ENCODE results near the gene SNN. TPM values are rescaled to one million over a fixed set of nuclear protein-coding genes. Genes with fewer than 3 reads are reported as not detected.

SNN gene
- total RNA-seq, 1 donor from 2014 or later, result 28.3 TPM

DNA sequence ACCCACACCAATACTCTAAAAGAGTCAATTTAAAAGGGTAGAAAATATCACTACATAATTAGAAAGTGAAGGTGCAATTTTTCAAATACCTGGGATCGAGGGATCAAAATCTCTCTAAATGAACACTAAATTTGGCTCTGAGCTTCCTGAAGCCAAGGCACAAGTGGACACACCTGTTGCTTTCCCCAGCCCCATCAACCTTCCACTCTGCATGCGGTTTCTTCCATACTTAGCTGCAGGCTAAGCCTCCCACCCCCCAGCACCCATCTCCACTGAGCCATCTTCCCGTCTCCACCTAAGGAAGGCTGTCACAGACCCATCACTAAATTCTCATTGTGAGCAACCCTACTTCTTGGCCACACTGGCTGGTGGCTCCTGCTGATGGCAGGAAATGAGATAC lies 43.9 kb downstream of the SNN start:
- DNase-seq (no peak), ATAC-seq (ENCODE audit: poor library complexity) (no peak)
- intact Hi-C loops (cut with DNase I), result no loop called here

DNA sequence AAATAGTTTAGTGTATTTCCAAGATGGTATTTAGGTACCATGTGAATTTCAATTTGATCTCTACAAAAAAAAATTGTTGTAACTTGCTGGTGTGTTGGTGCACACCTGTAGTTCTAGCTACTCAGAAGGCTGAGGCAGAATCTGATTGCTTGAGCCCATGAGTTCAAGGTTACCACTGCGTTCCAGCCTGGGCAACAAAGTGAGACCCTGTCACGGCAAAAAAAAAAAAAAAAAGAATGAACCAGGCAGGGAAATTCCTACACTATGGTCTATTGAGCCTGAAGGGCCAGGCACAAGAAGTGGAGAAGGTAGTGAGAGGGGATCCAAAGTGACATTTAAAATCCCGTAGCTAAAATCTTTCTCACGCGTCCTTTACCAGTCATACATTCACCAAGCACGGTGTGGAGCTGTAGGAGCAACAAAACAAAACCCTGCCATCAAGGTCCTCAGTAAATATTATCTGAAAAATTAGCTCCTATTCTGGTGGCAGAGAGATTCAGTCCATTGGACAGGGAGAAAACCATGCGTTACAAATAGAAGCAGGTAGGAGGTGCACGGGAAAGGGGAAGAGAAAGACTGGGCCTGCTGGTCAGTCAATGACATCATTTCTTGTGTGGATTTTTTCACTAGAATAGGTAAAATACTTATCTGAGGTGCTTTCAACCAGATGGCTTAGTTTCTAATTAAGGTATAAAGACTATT lies 47.1 kb downstream of the SNN start:
- no peak for ATAC-seq (ENCODE audit: poor library complexity)
- intact Hi-C loops (cut with DNase I), result loop anchor here (5.0 kb wide), 2 partner anchors 183 to 318 kb away; no protein-coding TSS in a partner anchor
- no peak for DNase-seq

DNA sequence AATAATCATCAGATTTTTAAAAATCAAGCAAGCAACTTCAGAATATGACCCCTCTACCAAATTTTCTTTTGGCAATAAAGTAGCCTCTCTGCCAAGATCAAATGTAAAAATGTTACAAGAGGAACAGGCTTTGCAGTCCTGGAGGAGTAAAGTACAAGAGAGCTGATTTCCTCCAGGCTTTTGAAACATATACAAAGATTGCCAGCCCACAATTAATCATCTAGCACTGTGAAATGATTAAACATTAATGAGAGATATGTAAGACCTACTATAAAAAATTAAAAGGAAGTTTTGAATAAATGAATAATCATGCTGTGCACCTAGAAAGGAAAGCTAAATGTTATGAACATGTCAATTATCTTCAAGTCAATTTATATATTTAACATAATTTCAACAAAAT lies 48.1 kb downstream of the SNN start:
- DNase-seq (no peak), ATAC-seq (ENCODE audit: poor library complexity) (no peak)
- intact Hi-C loops (cut with DNase I), result loop anchor here (5.0 kb wide), 2 partner anchors 184 to 319 kb away; no protein-coding TSS in a partner anchor

DNA sequence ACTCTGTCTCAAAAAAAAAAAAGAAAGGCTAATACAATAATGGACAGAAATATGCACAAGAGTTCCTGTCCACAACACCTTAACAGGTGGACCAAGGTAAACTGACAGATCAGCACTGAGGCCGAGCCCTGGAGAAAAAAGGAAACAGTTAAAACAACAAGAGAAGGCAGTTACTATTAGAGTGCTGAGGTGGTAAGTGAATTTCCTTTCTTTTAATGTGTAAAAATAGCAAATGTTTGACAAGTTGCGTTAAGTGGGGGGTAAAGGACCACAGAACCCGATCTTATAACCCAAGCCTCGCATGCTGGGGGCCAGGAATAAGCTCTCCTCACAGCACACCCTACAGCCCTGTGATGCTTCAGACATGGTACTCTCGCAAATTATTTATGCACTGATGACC lies 49.6 kb downstream of the SNN start:
- intact Hi-C loops (cut with DNase I), result loop anchor here (5.0 kb wide), 2 partner anchors 186 to 321 kb away; no protein-coding TSS in a partner anchor
- DNase-seq (no peak), ATAC-seq (ENCODE audit: poor library complexity) (no peak)

DNA sequence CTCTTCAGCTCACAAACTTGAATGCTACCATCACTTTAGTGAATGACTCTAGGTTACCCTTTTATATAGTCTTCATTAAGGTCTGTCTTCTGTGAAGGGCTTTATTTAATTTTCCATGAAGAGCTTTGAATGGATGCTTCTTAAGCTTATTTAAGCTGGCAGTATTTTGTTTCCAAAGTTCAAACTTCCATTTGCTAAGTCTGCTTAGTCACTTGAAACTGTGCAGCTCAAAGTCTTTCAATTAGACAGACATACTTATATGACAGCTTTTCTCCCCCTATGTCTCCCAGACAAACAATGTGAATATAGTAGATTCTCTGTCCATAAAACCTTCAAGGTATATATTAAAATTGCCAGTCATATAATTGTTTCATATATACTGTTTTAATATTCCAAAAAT lies 50.9 kb downstream of the SNN start:
- DNase-seq (no peak), ATAC-seq (ENCODE audit: poor library complexity) (no peak)
- intact Hi-C loops (cut with DNase I), result loop anchor here (5.0 kb wide), 2 partner anchors 187 to 322 kb away; no protein-coding TSS in a partner anchor

DNA sequence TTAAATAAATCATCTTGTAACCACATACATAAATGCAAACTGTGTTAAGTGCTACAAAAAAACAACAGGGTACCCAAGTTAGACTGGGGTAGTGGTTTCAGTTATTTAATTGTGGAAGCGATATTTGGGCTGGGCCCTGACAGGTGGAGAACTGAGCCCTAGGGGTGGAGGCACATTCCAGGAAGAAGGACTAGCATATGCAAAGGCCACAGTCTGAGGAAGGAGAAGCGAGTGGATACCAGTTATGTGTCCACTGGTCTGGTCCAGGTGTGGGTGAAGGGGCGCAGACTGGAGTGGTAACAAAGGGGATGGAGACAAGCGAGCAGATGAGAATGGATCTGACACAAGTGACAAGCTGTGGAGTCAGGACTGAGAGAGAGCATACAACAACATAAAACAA lies 51.5 kb downstream of the SNN start:
- no peak for DNase-seq

DNA sequence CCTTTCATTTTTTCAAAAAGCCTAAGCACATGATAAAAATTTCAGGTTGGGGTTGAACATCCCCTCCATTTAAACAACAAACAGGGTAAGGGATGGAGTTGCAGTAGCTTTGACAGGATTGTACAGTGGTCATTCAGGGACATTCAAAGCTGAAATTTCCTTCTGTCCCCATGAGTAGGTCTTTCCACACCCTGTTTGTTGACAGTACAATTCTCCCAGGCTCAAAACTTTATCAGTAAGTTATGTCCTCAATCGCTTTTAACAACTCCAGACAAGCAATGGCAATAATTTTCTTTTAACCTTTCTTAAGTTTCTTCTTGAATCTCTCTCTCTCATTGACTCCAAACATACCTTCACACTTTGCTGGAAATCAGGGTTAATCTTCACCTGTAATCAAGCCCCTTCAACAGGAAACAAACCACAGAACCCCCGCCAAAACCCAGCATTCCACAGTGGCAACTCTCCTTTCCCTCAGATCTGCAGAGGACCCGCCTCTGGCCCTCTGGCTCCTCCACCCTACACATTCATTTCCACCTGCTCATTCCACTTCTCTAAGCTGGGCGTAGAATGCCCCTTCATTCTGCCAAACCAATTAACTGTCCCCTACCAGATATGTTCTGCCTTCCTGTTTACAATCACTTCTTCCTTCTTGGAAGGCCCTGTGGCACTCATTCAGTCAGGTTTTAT lies 53.7 kb downstream of the SNN start:
- ATAC-seq (ENCODE audit: poor library complexity) (peak; percentile 14), DNase-seq (no peak)
- intact Hi-C loops (cut with DNase I), result no loop called here

More for the DNA sequence above, 51.5 kb downstream of the SNN start:
- ATAC-seq (ENCODE audit: poor library complexity), result no peak
- intact Hi-C loops (cut with DNase I), result loop anchor here (5.0 kb wide), 2 partner anchors 187 to 322 kb away; no protein-coding TSS in a partner anchor

DNA sequence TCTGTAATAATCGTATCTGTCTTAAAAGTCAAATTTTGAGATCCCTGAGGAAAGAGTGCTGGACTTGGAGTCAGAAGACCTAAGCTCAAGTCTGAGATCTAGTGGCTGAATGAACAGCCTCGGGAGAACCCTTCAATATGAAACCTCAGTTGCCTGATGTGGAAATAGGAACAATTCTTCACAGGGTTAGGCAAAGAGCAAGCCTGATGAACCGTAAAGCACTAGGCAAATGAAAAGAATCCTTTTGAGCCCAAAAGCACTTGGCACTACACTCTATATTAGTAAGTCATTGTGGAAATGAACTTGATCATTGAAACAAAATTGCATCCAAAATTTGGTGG lies 54.2 kb downstream of the SNN start:
- DNase-seq (no peak), ATAC-seq (ENCODE audit: poor library complexity) (no peak)
- intact Hi-C loops (cut with DNase I), result no loop called here

DNA sequence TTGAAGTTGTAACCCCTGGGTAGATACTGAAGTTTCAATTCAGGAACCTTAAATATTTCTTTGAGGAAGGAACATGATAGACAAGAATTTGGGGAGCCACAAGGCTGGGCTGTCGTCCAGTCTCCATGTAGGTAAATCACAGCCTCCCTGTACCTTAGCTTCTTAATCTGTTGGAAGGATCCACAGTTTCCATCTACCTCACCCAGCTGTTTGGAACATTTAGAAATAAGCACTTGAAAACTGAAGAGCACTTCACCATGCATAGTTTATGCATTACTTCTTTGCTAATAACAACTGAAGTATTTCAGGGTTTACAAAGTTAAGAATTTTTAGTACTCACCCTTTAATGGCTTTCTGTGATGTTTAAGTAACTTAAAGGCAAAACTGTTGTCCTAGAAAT lies 57.2 kb downstream of the SNN start:
- intact Hi-C loops (cut with DNase I), result no loop called here
- DNase-seq, result no peak
- no peak for ATAC-seq (ENCODE audit: poor library complexity)

DNA sequence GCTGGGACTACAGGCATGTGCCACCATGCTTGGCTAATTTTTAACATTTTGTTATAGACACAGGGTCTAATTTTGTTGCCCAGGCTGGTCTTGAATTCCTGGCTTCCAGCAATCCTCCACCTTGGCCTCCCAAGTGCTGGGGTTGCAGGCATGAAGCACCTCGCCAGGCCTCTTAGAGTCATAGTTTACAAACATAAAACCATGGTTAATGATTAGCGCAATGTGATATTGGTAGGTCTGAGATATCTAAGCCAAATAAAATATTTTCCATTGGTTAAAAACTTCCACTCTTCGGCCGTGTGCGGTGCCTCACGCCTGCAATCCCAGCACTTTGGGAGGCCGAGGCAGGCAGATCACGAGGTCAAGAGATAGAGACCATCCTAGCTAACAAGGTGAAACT lies 57.8 kb downstream of the SNN start:
- DNase-seq (no peak), ATAC-seq (ENCODE audit: poor library complexity) (no peak)
- intact Hi-C loops (cut with DNase I), result no loop called here

DNA sequence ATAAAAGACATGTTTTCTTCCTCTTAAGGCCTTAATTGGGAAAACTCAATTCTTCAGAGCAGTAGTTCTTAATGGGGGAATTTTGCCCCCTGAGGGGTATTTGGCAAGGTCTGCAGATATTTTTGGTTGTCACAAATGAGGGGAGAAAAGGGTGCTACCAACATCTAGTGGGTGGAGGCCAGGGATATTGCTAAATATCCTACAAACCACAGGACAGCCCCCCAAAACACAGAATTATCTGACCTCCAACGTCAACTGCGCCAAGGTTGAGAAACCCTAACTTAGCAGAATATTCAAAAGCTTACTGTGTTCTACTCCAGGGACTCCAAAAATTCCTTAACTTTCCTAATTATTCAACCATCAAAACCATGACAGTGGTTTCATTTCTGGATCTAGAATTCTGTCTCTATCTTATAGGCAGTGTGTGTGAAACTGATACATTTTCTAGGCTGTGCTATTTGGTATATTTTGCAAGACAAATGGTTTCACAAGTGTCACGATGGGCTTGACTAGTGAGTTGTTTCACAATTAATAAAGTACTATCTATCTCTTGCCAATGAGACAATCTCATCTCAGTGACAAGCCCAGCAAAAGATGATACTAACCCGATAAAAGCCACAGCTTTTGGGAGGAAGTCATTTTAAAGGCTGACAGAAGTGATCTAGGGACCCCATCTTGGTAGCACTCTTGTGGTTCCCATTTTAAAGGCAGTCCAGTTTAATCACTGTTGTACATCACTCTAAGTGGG lies 59.7 kb downstream of the SNN start:
- ATAC-seq (ENCODE audit: poor library complexity) (no peak), DNase-seq (no peak)
- intact Hi-C loops (cut with DNase I), result no loop called here

Other genes starting within 250 kb of the SNN start
- 74.3 TPM for gene LITAF, start 81.5 kb upstream of the SNN start, total RNA-seq
- 18.6 TPM for gene TXNDC11, start 74.4 kb downstream of the SNN start, total RNA-seq
- 23.7 TPM for gene ZC3H7A, start 128.8 kb downstream of the SNN start, total RNA-seq
- 101 TPM for gene RSL1D1, start 183.1 kb downstream of the SNN start, total RNA-seq
- gene GSPT1, start 247.5 kb downstream of the SNN start, total RNA-seq, result 88.3 TPM

Data from Right ventricle myocardium superior (tissue), 1 donor.